GM18511 (cell line): ENCODE results near the gene TBL1X.
"Not testable (repeated sequence)": the region's sequence is repeated elsewhere in the genome, so short reads cannot be mapped to it uniquely, and the experiment has no call there.

Source experiments
- ATAC-seq: cut with Tn5 transposase; IDR thresholded peaks from one replicate; pipeline ENCODE4 v1.9.1; 2021; ENCODE audit warnings: mild to moderate bottlenecking, moderate library complexity; ENCODE audit not compliant: unreplicated experiment

TBL1X gene

GRCh38 chrX:9464435-9465371 is at the start of gene TBL1X:
Gene TBL1X (plus strand): TSS chrX:9465058. CDS start chrX:9653587, 188,529 bp downstream.
- peak; percentile 42 for ATAC-seq

GRCh38 chrX:9416562-9417348 is 48.1 kb upstream of the TBL1X start:
- ATAC-seq, result no peak

- no peak for ATAC-seq
Observed at GRCh38 chrX:9418262-9418661, 46.6 kb upstream of the TBL1X start.

- no peak for ATAC-seq
Observed at GRCh38 chrX:9420275-9421265, 44.3 kb upstream of the TBL1X start.

GRCh38 chrX:9429767-9430166 is 35.1 kb upstream of the TBL1X start:
- ATAC-seq, result no peak

DNA sequence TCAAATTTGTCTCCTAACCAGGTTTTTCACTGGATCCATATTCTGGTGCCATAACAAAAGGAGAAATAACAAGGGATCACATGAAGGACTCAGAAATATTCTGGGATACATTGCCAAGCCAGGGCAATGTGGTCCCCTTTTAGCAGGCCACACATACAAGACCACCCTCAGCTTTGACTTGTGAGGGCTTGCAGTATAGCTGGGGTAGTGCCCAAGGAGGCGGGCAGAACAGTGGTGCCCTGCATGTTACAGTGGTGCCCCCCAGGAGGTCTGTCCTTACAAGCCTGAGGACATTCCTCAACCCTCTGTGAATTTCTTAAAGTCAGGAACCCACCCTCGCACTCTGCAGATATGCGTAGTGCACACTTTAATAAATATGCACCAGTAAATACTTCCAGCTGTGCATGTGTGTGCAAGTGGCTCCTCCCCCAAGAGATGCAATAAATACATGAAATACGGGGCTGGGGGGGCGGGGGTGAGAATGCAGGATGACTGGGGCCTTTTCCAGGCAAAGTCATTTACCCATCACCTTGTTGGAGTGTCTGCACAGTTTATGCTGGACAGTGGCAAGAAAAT is 34.4 kb upstream of the TBL1X start:
- no peak for ATAC-seq

DNA sequence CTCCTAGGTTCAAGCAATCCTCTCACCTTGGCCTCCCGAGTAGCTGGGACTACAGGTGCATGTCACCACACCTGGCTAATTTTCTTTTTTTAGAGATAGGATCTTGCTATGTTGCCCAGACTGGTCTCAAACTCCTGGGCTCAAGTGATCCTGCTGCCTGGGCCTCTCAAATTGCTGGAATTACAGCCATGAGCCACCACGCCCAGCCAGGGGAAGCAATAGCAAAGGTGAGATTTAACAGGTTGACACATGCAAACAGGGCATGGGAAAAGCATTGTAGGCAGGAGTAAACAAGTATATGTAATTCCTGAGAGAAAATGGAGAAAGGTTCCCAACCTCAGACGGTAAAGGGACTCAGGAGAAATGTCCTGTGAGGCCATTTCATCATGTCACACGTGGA is 33.6 kb upstream of the TBL1X start:
- no peak for ATAC-seq

DNA sequence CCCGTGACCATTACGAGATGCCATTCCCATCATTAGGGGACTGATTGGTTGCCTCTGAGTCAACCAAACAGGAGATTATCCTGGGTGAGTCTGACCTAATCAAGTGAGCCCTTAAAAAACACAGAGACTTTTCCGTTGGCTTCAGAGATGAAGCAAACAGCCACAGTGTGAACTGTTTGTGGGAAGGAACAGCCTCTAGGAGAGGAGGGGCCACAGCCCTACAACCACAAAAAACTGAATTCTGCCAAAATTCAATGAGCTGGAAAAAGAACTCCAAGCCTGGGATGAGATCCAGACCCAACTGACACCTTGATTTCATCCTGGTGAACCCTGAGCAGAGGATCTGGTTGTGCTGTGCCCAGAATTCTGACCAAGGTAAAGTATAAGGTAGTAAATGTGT is 31.3 kb upstream of the TBL1X start:
- ATAC-seq, result no peak

- ATAC-seq, result no peak
Observed at GRCh38 chrX:9434051-9434550, 30.8 kb upstream of the TBL1X start.

DNA sequence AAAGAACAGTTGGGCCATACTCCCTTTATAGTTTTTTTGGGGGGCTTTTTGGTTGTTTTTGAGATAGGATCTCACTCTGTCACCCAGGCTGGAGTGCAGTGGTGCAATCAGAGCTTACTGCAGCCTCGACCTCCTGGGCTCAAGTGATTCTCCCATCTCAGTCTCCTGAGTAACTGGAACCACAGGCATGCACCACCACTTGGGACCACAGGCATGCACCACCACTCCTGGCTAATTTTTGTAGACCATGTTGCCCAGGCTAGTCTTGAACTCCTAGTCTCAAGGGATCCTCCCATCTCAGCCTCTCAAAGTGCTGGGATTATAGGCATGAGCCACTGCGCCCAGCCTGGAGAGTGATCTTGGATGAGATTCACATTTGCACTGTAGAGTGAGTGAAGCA is 29.8 kb upstream of the TBL1X start:
- not testable (repeated sequence) for ATAC-seq

GRCh38 chrX:9436812-9437211 is 28.0 kb upstream of the TBL1X start:
- ATAC-seq, result no peak

GRCh38 chrX:9438933-9439494 is 25.8 kb upstream of the TBL1X start:
- ATAC-seq, result no peak

- ATAC-seq, result no peak
Observed at GRCh38 chrX:9440116-9440844, 24.6 kb upstream of the TBL1X start.

DNA sequence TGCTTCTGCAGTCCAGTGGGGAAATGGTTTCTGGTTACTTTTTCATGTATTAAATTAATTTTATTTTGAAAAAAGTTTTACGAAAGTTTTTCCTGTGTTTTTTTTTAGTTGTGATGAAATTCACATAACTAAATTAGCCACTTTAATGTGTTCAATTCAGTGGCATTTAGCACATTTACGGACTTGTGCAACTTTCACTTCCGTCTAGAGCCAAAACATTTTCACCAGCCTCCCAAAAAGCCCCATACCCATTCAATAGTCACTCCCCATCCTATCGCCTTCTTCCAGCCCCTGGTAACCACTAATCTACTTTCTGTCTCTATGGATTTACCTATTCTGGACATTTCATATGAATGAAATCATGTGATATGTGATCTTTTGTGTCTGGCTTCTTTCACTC is 22.8 kb upstream of the TBL1X start:
- no peak for ATAC-seq

GRCh38 chrX:9443327-9443726 is 21.5 kb upstream of the TBL1X start:
- no peak for ATAC-seq

- ATAC-seq, result no peak
Observed at GRCh38 chrX:9447906-9448305, 17.0 kb upstream of the TBL1X start.

DNA sequence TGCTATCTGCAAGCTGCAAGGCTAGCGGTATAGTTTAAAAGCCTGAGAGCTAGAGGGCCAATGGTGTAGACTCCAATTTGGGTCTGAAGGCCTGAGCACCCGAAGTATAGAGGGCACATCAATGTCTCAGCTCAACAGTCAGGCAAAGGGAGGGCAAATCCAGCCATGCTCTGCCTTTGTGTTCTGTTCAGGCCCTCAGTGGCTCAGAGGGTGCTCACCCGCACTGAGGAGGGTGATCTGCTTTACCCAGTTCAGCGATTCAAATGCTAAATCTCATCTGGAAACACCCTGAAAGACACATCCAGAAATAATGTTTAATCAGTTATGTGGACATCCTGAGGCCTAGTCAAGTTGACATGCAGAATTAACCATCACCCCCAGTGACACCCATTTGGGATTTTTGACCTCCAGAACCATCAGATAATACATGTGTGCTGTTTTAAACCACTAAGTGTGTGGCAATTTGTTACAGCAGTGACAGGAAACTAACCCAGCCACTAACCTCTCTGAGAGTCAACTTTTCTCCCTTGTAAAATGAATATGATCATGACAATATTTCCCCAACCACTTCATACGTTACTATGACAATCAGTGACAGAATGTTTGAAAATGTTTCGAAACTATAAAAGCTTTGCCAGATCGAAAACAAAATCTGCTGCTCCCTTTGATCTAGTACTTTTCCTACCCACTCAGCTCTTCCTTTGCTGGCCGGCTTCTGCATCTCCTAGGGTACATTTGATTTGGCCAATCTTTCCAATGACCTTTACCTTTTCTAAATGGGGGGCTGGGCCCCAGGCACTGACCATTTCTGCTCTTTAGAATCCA is 8.4 kb upstream of the TBL1X start:
- no peak for ATAC-seq

DNA sequence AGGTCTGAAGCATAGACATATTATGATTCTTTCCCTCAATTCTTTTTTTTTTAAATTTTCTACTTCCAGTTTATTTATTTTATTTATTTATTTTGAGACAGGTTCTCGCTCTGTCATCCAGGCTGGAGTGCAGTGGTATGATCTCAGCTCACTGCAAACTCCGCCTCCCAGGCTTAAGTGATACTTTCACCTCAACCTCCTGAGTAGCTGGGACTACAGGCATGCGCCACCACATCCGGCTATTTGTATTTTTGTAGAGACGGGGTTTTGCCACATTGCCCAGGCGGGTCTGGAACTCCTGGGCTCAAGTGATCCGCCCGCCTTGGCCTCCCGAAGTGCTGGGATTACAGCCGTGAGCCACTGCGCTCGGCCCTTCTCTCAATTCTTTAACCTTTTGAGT is 6.8 kb upstream of the TBL1X start:
- not testable (repeated sequence) for ATAC-seq
